Measurements from ENCODE around the gene RNF212B. TPM values are rescaled to one million over a fixed set of nuclear protein-coding genes. Genes with fewer than 3 reads are reported as not detected.

The RNF212B gene
- total and polyA plus RNA-seq, 2 of the 13 experiments (the other 11 are each of a cell fraction or from before 2014, with no cell fraction given) = 0.05 TPM; not detected in 1

- TF ChIP-seq PBX2 (CRISPR knock-in tag; IDR thresholded peaks at IDR 0.05) (no peak), NCOA1 (CRISPR knock-in tag; IDR thresholded peaks at IDR 0.05) (no peak; the same call in 1 of the 2 replicates), MTF2 (CRISPR knock-in tag; IDR thresholded peaks at IDR 0.05; ENCODE audit: borderline replicate concordance) (no peak), ARNT2 (CRISPR knock-in tag; IDR thresholded peaks at IDR 0.05; ENCODE audit: low read depth) (no peak), RXRA (CRISPR knock-in tag; IDR thresholded peaks at IDR 0.05) (no peak), MXD1 (CRISPR knock-in tag; IDR thresholded peaks at IDR 0.05) (no peak), ZNF766 (CRISPR knock-in tag; IDR thresholded peaks at IDR 0.05; ENCODE audit: borderline replicate concordance) (no peak), TRAFD1 (CRISPR knock-in tag; IDR thresholded peaks at IDR 0.05; ENCODE audit: borderline replicate concordance) (no peak), SP2 (CRISPR knock-in tag; IDR thresholded peaks at IDR 0.05) (no peak), ZFYVE20 (CRISPR knock-in tag; IDR thresholded peaks at IDR 0.05; ENCODE audit: borderline replicate concordance, low read depth) (no peak), ZBTB46 (CRISPR knock-in tag; IDR thresholded peaks at IDR 0.05; ENCODE audit: borderline replicate concordance) (no peak), CSRNP1 (CRISPR knock-in tag; IDR thresholded peaks at IDR 0.05) (peak; percentile 20; the same call in 1 of the 2 replicates), ZNF350 (CRISPR knock-in tag; IDR thresholded peaks at IDR 0.05; ENCODE audit: borderline replicate concordance, low read depth) (no peak), TGIF2 (CRISPR knock-in tag; IDR thresholded peaks at IDR 0.05) (no peak), CBX5 (CRISPR knock-in tag; IDR thresholded peaks at IDR 0.05; ENCODE audit: borderline replicate concordance) (no peak), MAZ (IDR thresholded peaks at IDR 0.05; ENCODE audit: borderline replicate concordance, low read depth, low read length) (no peak), MAZ (CRISPR knock-in tag; IDR thresholded peaks at IDR 0.05; ENCODE audit: low read depth) (no peak), BRF2 (CRISPR knock-in tag; IDR thresholded peaks at IDR 0.05) (no peak)
These were observed 47.8 kb downstream of the RNF212B start (continued) for GRCh38 chr14:23285530-23286019.

All from HepG2 (cell line).